Lung (tissue), 12 donors: ENCODE data around the gene SLC2A2. TPM values are rescaled to one million over a fixed set of nuclear protein-coding genes. Genes with fewer than 3 reads are reported as not detected.

ENCODE experiments used
- ATAC-seq: fragments of 200-7000 bp; cut with Tn5 transposase; one replicate; pipeline ENCODE4 v1.9.1; 2020; ENCODE audit warnings: moderate number of reproducible peaks; ENCODE audit not compliant: insufficient read depth, low FRiP score
- DNase-seq, 3 donors: peaks; one replicate each; pipeline ENCODE4 v3.0.0-alpha.2; 2013 to 2017
- H3K27ac ChIP-seq, 2 donors: one replicate each; pipeline ENCODE4 v1.5.1; 2013; ENCODE audit warnings: mild to moderate bottlenecking in 2 of 2, moderate library complexity in 2 of 2, control low read depth in 1 of 2, inconsistent platforms in 1 of 2, low read depth in 1 of 2, low read length in 1 of 2
- H3K27me3 ChIP-seq, 3 donors: one replicate each; pipeline ENCODE4 v1.5.1; 2013; ENCODE audit warnings: low read length in 2 of 3; ENCODE audit not compliant: control insufficient read depth in 3 of 3, insufficient read depth in 3 of 3
- H3K36me3 ChIP-seq, 4 donors: one replicate each; pipeline ENCODE4 v1.5.1; 2013; ENCODE audit warnings: low read length in 4 of 4, mild to moderate bottlenecking in 1 of 4, moderate library complexity in 1 of 4; ENCODE audit not compliant: control insufficient read depth in 4 of 4, insufficient read depth in 4 of 4
- H3K4me1 ChIP-seq, 5 donors: one replicate each; pipeline ENCODE4 v1.5.1; 2013; ENCODE audit warnings: low read length in 5 of 5, mild to moderate bottlenecking in 2 of 5, moderate library complexity in 1 of 5; ENCODE audit not compliant: control insufficient read depth in 5 of 5, insufficient read depth in 5 of 5
- H3K4me3 ChIP-seq: one replicate; pipeline ENCODE4 v1.5.1; 2013; ENCODE audit warnings: mild to moderate bottlenecking, control low read depth, moderate library complexity
- H3K9ac ChIP-seq, 2 donors: one replicate each; pipeline ENCODE4 v1.5.1; 2013; ENCODE audit warnings: low read length in 2 of 2, control low read depth in 1 of 2; ENCODE audit not compliant: insufficient read depth in 1 of 2
- H3K9me3 ChIP-seq, 4 donors: one replicate each; pipeline ENCODE4 v1.5.1; 2013; ENCODE audit warnings: low read length in 3 of 4, mild to moderate bottlenecking in 1 of 4, moderate library complexity in 1 of 4; ENCODE audit not compliant: control insufficient read depth in 4 of 4, insufficient read depth in 3 of 4
- WGBS, 2 donors: extraction: QIAGEN DNeasy Blood & Tissue Kit; methylation state at CpG; one replicate each; pipeline ENCODE4 v1.1.7; 2013; 5-methylcytosine and 5-hydroxymethylcytosine counted together
- polyA plus RNA-seq, 2 donors: library from polyadenylated mRNA; stranded (reverse); fragments of 200-250 nt; gene quantifications; one replicate each; pipeline ENCODE4 v1.2.1, GENCODE V29; 2013
- total RNA-seq, 2 donors: library from RNA; depleted of rRNA in 1 of 2; stranded (reverse); fragments of >200 nt in 1 of 2; gene quantifications; one replicate each; pipeline ENCODE4 v1.2.1, GENCODE V29; 2014 to 2021
- TF ChIP-seq, protein P1 (sequence below): IDR thresholded peaks from 2 replicates; pipeline ENCODE4 v1.5.1; 2012; ENCODE audit warnings: mild to moderate bottlenecking; ENCODE audit errors: control extremely low read depth, extremely low read depth
- donor health status: control.
- donor health status: control.
- donor health status: Bipolar disorder and iron deficiency.
- donor health status: healthy.
- donor health status: DM: yes; HTN: yes; CAD: no.

SLC2A2 gene
- total and polyA plus RNA-seq, 4 donors, result 0.12 TPM; not detected in 3

DNA sequence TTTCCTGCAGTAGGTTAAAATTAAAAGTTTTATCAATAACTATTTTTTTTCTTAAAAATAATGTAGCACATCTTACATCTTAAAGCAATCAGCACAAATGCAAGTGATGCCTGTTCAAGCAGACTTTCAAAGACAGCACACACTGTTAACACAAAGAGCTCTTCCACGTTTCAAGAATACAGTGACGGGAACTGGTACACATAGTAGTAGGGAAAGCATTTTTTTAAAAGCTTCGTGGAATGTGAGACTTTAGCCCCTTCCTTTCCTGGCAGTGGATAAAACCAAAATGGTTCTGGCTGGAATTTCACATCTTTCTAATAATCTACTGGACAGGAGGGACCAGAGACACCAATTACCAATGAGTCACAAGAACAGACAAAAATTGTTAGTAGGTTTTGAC, 33.5 kb upstream of the SLC2A2 start:
- Histone ChIP-seq H3K27ac (no peak overlapping the region), H3K9ac (no peak overlapping the region), H3K4me3 (no peak overlapping the region), H3K27me3 (peaks cover 0 to 52% (median 0%) of the 10 kb centered on the region in 3 donors), H3K36me3 (peaks cover 0 to 1% (median 0%) of the 10 kb centered on the region in 4 donors), H3K9me3 (no peaks in the 10 kb centered on the region), H3K4me1 (peaks cover 0 to 6% (median 0%) of the 10 kb centered on the region in 5 donors)
- DNase-seq (no peak), ATAC-seq (no peak)
- WGBS, 2 donors, result 77 to 89% methylated on average over 3 of the region's 3 CpGs
- TF ChIP-seq, protein P1, sequence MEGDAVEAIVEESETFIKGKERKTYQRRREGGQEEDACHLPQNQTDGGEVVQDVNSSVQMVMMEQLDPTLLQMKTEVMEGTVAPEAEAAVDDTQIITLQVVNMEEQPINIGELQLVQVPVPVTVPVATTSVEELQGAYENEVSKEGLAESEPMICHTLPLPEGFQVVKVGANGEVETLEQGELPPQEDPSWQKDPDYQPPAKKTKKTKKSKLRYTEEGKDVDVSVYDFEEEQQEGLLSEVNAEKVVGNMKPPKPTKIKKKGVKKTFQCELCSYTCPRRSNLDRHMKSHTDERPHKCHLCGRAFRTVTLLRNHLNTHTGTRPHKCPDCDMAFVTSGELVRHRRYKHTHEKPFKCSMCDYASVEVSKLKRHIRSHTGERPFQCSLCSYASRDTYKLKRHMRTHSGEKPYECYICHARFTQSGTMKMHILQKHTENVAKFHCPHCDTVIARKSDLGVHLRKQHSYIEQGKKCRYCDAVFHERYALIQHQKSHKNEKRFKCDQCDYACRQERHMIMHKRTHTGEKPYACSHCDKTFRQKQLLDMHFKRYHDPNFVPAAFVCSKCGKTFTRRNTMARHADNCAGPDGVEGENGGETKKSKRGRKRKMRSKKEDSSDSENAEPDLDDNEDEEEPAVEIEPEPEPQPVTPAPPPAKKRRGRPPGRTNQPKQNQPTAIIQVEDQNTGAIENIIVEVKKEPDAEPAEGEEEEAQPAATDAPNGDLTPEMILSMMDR, result no peak

DNA sequence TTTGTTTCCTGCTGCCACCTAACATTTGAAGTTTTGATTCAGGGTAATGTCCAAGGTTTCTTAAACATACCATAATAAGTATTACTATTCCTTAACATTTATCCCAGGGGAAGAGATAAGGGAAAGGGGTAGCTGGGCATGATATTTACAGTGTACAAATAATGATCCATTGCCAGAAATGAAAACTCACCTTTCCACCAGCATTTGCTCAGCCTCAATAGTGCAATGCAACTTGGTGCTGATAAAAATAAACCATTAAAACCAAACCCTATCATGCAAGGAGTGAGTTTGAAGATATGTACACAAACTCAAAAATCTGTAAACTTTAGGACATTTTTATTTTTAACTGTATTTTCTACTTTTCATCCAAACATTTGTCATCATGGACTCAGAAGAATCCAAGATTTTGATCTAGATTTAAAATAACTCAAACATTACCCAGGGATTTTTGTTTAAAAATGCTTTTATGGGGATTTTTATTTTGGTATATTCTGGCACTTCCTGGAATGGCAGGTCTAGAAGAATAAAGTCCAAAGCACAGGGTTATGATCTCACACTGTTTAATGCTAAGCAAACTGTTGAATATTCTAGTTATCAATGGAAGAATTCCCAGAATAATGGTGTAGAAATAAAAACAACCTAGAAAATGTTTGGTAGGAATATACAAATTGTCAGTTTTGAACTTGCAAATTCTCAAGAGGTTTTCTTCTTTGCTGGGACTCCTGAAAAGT, 32.5 kb upstream of the SLC2A2 start:
- no peak overlapping the region for H3K27ac ChIP-seq
- peaks cover 0 to 44% (median 0%) of the 10 kb centered on the region in 3 donors for H3K27me3 ChIP-seq
- no peak for DNase-seq
- no peaks in the 10 kb centered on the region for H3K36me3 ChIP-seq
- no peaks in the 10 kb centered on the region for H3K9me3 ChIP-seq
- H3K4me1 ChIP-seq, result peaks cover 0 to 11% (median 0%) of the 10 kb centered on the region in 5 donors
- no peak overlapping the region for H3K4me3 ChIP-seq
- no peak for ATAC-seq
- H3K9ac ChIP-seq, result no peak overlapping the region
- TF ChIP-seq, protein P1, result no peak

DNA sequence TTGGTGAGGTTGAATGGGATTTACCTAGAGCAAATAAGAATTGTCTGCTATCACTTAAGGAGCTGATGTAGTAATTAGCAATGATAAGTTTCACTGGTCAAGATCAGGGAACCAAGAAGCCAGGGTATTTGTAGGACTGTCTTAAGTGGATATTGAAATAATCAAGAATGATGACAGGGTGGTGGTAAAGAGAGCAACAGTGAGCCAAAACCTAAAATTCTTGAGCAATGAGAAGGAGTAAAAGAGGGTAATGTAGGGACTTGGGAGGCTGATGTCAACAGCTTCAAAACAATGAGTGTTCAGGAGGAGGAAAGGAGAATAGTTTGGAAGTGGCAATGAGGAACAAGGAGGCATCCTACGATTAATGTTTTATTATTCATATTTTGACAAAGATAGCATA, 31.5 kb upstream of the SLC2A2 start:
- H3K27ac ChIP-seq, result no peak overlapping the region
- ATAC-seq, result no peak
- no peaks in the 10 kb centered on the region for H3K36me3 ChIP-seq
- H3K9me3 ChIP-seq, result no peaks in the 10 kb centered on the region
- TF ChIP-seq, protein P1, result no peak
- WGBS, 2 donors, result 93 to 95% methylated on average over 1 of the region's 1 CpG
- DNase-seq, result no peak
- H3K4me1 ChIP-seq, result peaks cover 0 to 11% (median 0%) of the 10 kb centered on the region in 5 donors
- no peak overlapping the region for H3K4me3 ChIP-seq
- H3K27me3 ChIP-seq, result peaks cover 0 to 34% (median 0%) of the 10 kb centered on the region in 3 donors
- no peak overlapping the region for H3K9ac ChIP-seq
